ENCODE results near the gene RCOR3.

Gene RCOR3

GRCh38 chr1:211352985-211353515, 93.9 kb downstream of the RCOR3 start:
- no peaks in the 10 kb centered on the region for H4K20me1 ChIP-seq (ENCODE audit: insufficient read depth, low read length)
- peaks cover 5% of the 10 kb centered on the region for H3K9me3 ChIP-seq (ENCODE audit: insufficient read depth, low read length, severe bottlenecking)
- peak; percentile 73 for TF ChIP-seq CTCF (IDR thresholded peaks at IDR 0.05; ENCODE audit: borderline replicate concordance, extremely low read depth, low read length, poor library complexity, severe bottlenecking)
- TF ChIP-seq EZH2 (IDR thresholded peaks at IDR 0.05; ENCODE audit: borderline replicate concordance, low read depth, low read length, severe bottlenecking) = no peak
- H2AFZ ChIP-seq (ENCODE audit: low read depth, low read length) = no peak overlapping the region
- ATAC-seq (ENCODE audit: insufficient read depth, low read depth) (peak; percentile 91), DNase-seq (peak; percentile 74)
- peaks cover 15% of the 10 kb centered on the region for H3K4me1 ChIP-seq (ENCODE audit: insufficient read depth, low read length)
- peak overlapping the region; percentile 52 for H3K27ac ChIP-seq (ENCODE audit: low read length)
- no peaks in the 10 kb centered on the region for H3K36me3 ChIP-seq (ENCODE audit: insufficient read depth, low read length)
- H3K9ac ChIP-seq (ENCODE audit: low read depth, low read length) = no peak overlapping the region
- no peak overlapping the region for H3K4me2 ChIP-seq (ENCODE audit: insufficient read depth, low read length)
- H3K79me2 ChIP-seq (ENCODE audit: insufficient read depth, low read length) = no peaks in the 10 kb centered on the region
- no peaks in the 10 kb centered on the region for H3K27me3 ChIP-seq (ENCODE audit: insufficient read depth, low read length, poor library complexity)
- no peak overlapping the region for H3K4me3 ChIP-seq (ENCODE audit: low read depth in 1 of 2, low read length in 2 of 2)

- ATAC-seq (ENCODE audit: insufficient read depth, low read depth) (peak; percentile 57), DNase-seq (no peak)
- H3K36me3 ChIP-seq (ENCODE audit: insufficient read depth, low read length) = no peaks in the 10 kb centered on the region
- H4K20me1 ChIP-seq (ENCODE audit: insufficient read depth, low read length) = no peaks in the 10 kb centered on the region
- H3K27ac ChIP-seq (ENCODE audit: low read length) = peak overlapping the region; percentile 60; the same call in 1 of the 2 replicates
- H2AFZ ChIP-seq (ENCODE audit: low read depth, low read length) = no peak overlapping the region
- no peak overlapping the region for H3K4me3 ChIP-seq (ENCODE audit: low read depth in 1 of 2, low read length in 2 of 2)
- peaks cover 15% of the 10 kb centered on the region for H3K4me1 ChIP-seq (ENCODE audit: insufficient read depth, low read length)
- H3K27me3 ChIP-seq (ENCODE audit: insufficient read depth, low read length, poor library complexity) = no peaks in the 10 kb centered on the region
- H3K4me2 ChIP-seq (ENCODE audit: insufficient read depth, low read length) = no peak overlapping the region
- peaks cover 5% of the 10 kb centered on the region for H3K9me3 ChIP-seq (ENCODE audit: insufficient read depth, low read length, severe bottlenecking)
- H3K79me2 ChIP-seq (ENCODE audit: insufficient read depth, low read length) = no peaks in the 10 kb centered on the region
- TF ChIP-seq CTCF (IDR thresholded peaks at IDR 0.05; ENCODE audit: borderline replicate concordance, extremely low read depth, low read length, poor library complexity, severe bottlenecking) (no peak), EZH2 (IDR thresholded peaks at IDR 0.05; ENCODE audit: borderline replicate concordance, low read depth, low read length, severe bottlenecking) (no peak)
- no peak overlapping the region for H3K9ac ChIP-seq (ENCODE audit: low read depth, low read length)
These were observed 94.5 kb downstream of the RCOR3 start for GRCh38 chr1:211353562-211354212.

- no peaks in the 10 kb centered on the region for H4K20me1 ChIP-seq (ENCODE audit: insufficient read depth, low read length)
- H3K79me2 ChIP-seq (ENCODE audit: insufficient read depth, low read length) = no peaks in the 10 kb centered on the region
- TF ChIP-seq EZH2 (IDR thresholded peaks at IDR 0.05; ENCODE audit: borderline replicate concordance, low read depth, low read length, severe bottlenecking) = no peak
- TF ChIP-seq CTCF (IDR thresholded peaks at IDR 0.05; ENCODE audit: borderline replicate concordance, extremely low read depth, low read length, poor library complexity, severe bottlenecking) = no peak
- no peaks in the 10 kb centered on the region for H3K36me3 ChIP-seq (ENCODE audit: insufficient read depth, low read length)
- H3K27me3 ChIP-seq (ENCODE audit: insufficient read depth, low read length, poor library complexity) = no peaks in the 10 kb centered on the region
- DNase-seq = no peak
- peaks cover 5% of the 10 kb centered on the region for H3K9me3 ChIP-seq (ENCODE audit: insufficient read depth, low read length, severe bottlenecking)
- H3K9ac ChIP-seq (ENCODE audit: low read depth, low read length) = no peak overlapping the region
- ATAC-seq (ENCODE audit: insufficient read depth, low read depth) = no peak
- no peak overlapping the region for H2AFZ ChIP-seq (ENCODE audit: low read depth, low read length)
- no peak overlapping the region for H3K4me2 ChIP-seq (ENCODE audit: insufficient read depth, low read length)
- H3K4me1 ChIP-seq (ENCODE audit: insufficient read depth, low read length) = peaks cover 15% of the 10 kb centered on the region
- H3K27ac ChIP-seq (ENCODE audit: low read length) = no peak overlapping the region
- no peak overlapping the region for H3K4me3 ChIP-seq (ENCODE audit: low read depth in 1 of 2, low read length in 2 of 2)
These were observed 96.7 kb downstream of the RCOR3 start for GRCh38 chr1:211355873-211356272.

Data from DND-41 (cell line).